ENCODE results near the gene BMAL1.

DNA sequence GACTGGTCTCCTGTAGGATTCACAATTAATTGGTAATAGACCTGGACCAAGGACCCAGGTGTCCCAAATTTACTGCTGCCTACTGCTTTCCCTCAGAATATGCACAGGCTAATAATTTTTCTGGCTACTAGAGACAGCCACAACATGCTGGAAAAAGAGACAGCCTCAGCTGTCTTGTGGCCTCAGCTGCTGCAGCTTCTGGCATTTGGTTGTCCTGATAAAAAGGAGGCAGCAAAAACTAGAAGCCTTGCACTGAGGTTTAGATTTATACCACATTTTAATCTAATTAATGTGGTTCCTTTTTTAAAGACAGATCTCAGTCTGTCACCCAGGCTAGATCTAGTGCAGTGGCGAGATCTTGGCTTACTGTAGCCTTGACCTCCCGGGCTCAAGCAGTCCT, 95.6 kb downstream of the BMAL1 start:
- TF ChIP-seq, protein P1, sequence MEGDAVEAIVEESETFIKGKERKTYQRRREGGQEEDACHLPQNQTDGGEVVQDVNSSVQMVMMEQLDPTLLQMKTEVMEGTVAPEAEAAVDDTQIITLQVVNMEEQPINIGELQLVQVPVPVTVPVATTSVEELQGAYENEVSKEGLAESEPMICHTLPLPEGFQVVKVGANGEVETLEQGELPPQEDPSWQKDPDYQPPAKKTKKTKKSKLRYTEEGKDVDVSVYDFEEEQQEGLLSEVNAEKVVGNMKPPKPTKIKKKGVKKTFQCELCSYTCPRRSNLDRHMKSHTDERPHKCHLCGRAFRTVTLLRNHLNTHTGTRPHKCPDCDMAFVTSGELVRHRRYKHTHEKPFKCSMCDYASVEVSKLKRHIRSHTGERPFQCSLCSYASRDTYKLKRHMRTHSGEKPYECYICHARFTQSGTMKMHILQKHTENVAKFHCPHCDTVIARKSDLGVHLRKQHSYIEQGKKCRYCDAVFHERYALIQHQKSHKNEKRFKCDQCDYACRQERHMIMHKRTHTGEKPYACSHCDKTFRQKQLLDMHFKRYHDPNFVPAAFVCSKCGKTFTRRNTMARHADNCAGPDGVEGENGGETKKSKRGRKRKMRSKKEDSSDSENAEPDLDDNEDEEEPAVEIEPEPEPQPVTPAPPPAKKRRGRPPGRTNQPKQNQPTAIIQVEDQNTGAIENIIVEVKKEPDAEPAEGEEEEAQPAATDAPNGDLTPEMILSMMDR (IDR thresholded peaks at IDR 0.05; ENCODE audit: low read depth, low read length, poor library complexity, severe bottlenecking), result no peak
- no peak for TF ChIP-seq EZH2phosphoT487 (IDR thresholded peaks at IDR 0.05; ENCODE audit: borderline replicate concordance, low read length)
